WERI-Rb-1 (cell line): ENCODE results near the gene TTC23.
A peak's percentile ranks its signal among the peaks of the same experiment; 100 is the strongest.

Source experiments
- DNase-seq: peaks from one replicate; pipeline ENCODE4 v3.0.0-alpha.2; 2020
- H3K27ac ChIP-seq: fragments of 250-450 bp; sonication (Bioruptor Pico); 2 replicates; pipeline ENCODE4 v1.5.1; 2020; ENCODE audit warnings: mild to moderate bottlenecking, moderate library complexity
- H3K27me3 ChIP-seq: fragments of 250-450 bp; sonication (Bioruptor Pico); 2 replicates; pipeline ENCODE4 v1.5.1; 2021; ENCODE audit warnings: mild to moderate bottlenecking, low read depth, moderate library complexity; ENCODE audit not compliant: insufficient read depth, severe bottlenecking
- H3K36me3 ChIP-seq: fragments of 250-450 bp; sonication (Bioruptor Pico); 2 replicates; pipeline ENCODE4 v1.5.1; 2020; ENCODE audit warnings: mild to moderate bottlenecking, moderate library complexity
- H3K4me3 ChIP-seq: 2 replicates; pipeline ENCODE4 v1.5.1; 2011; ENCODE audit warnings: low read depth, mild to moderate bottlenecking, control low read depth, low read length
- H3K9me3 ChIP-seq: fragments of 250-450 bp; sonication (Bioruptor Pico); 2 replicates; pipeline ENCODE4 v1.5.1; 2021; ENCODE audit warnings: mild to moderate bottlenecking, moderate library complexity; ENCODE audit not compliant: severe bottlenecking
- CTCF ChIP-seq: IDR thresholded peaks from 2 replicates; pipeline ENCODE4 v1.5.1; 2011; ENCODE audit warnings: low read depth, mild to moderate bottlenecking, control low read depth, inconsistent platforms, low read length

The TTC23 gene

GRCh38 chr15:99182791-99183190, 66.6 kb downstream of the TTC23 start:
- Histone ChIP-seq H3K36me3 (no peaks in the 10 kb centered on the region), H3K4me3 (no peak overlapping the region), H3K27ac (no peak overlapping the region), H3K9me3 (no peaks in the 10 kb centered on the region), H3K27me3 (no peaks in the 10 kb centered on the region)
- TF ChIP-seq CTCF, result no peak
- DNase-seq, result no peak

- peak overlapping the region; percentile 47 for H3K27ac ChIP-seq
- H3K36me3 ChIP-seq, result no peaks in the 10 kb centered on the region
- H3K4me3 ChIP-seq, result no peak overlapping the region
- DNase-seq, result peak; percentile 75
- H3K27me3 ChIP-seq, result no peaks in the 10 kb centered on the region
- no peaks in the 10 kb centered on the region for H3K9me3 ChIP-seq
- TF ChIP-seq CTCF, result no peak
These were observed 67.8 kb downstream of the TTC23 start for GRCh38 chr15:99181545-99181971.

GRCh38 chr15:99180964-99181306, 68.4 kb downstream of the TTC23 start:
- Histone ChIP-seq H3K4me3 (no peak overlapping the region), H3K27ac (no peak overlapping the region), H3K27me3 (no peaks in the 10 kb centered on the region), H3K36me3 (no peaks in the 10 kb centered on the region), H3K9me3 (no peaks in the 10 kb centered on the region)
- TF ChIP-seq CTCF, result no peak
- DNase-seq, result no peak

GRCh38 chr15:99180086-99180963, 69.1 kb downstream of the TTC23 start:
- no peaks in the 10 kb centered on the region for H3K9me3 ChIP-seq
- DNase-seq, result no peak
- H3K27ac ChIP-seq, result no peak overlapping the region
- H3K27me3 ChIP-seq, result no peaks in the 10 kb centered on the region
- no peaks in the 10 kb centered on the region for H3K36me3 ChIP-seq
- H3K4me3 ChIP-seq, result no peak overlapping the region
- TF ChIP-seq CTCF, result no peak

GRCh38 chr15:99177679-99178078, 71.7 kb downstream of the TTC23 start:
- no peaks in the 10 kb centered on the region for H3K36me3 ChIP-seq
- no peak for TF ChIP-seq CTCF
- H3K4me3 ChIP-seq, result no peak overlapping the region
- no peak overlapping the region for H3K27ac ChIP-seq
- no peaks in the 10 kb centered on the region for H3K27me3 ChIP-seq
- no peak for DNase-seq
- no peaks in the 10 kb centered on the region for H3K9me3 ChIP-seq

GRCh38 chr15:99176757-99177156, 72.6 kb downstream of the TTC23 start:
- Histone ChIP-seq H3K27me3 (no peaks in the 10 kb centered on the region), H3K27ac (no peak overlapping the region), H3K4me3 (no peak overlapping the region), H3K36me3 (no peaks in the 10 kb centered on the region), H3K9me3 (no peaks in the 10 kb centered on the region)
- DNase-seq, result no peak
- TF ChIP-seq CTCF, result no peak
